Trophoblast cell (in vitro differentiated cells and primary cell): ENCODE data around the gene ANKS3.

Experiments
- DNase-seq, 2 donors: peaks; one replicate each; pipeline ENCODE4 v3.0.0-alpha.2; 2016
- H2AFZ ChIP-seq: 2 replicates; pipeline ENCODE4 v1.6.1; 2013; ENCODE audit warnings: low read length, moderate library complexity, mild to moderate bottlenecking; ENCODE audit not compliant: insufficient read depth, poor library complexity
- H2AK5ac ChIP-seq: 2 replicates; pipeline ENCODE4 v1.6.1; 2013; ENCODE audit warnings: mild to moderate bottlenecking, low read length
- H2BK120ac ChIP-seq: 2 replicates; pipeline ENCODE4 v1.6.1; 2013; ENCODE audit warnings: low read length, mild to moderate bottlenecking, moderate library complexity; ENCODE audit not compliant: insufficient read depth, poor library complexity
- H2BK12ac ChIP-seq: 2 replicates; pipeline ENCODE4 v1.6.1; 2013; ENCODE audit warnings: mild to moderate bottlenecking, low read length, moderate library complexity
- H2BK5ac ChIP-seq: 2 replicates; pipeline ENCODE4 v1.6.1; 2013; ENCODE audit warnings: low read length, low read depth, moderate library complexity, mild to moderate bottlenecking; ENCODE audit not compliant: poor library complexity
- H3K14ac ChIP-seq: 2 replicates; pipeline ENCODE4 v1.6.1; 2013; ENCODE audit warnings: mild to moderate bottlenecking, low read length
- H3K18ac ChIP-seq: 2 replicates; pipeline ENCODE4 v1.6.1; 2013; ENCODE audit warnings: mild to moderate bottlenecking, low read length
- H3K23ac ChIP-seq: 2 replicates; pipeline ENCODE4 v1.6.1; 2013; ENCODE audit warnings: low read length
- H3K27ac ChIP-seq: 2 replicates; pipeline ENCODE4 v1.5.1; 2013; ENCODE audit warnings: low read depth, mild to moderate bottlenecking, inconsistent platforms, low read length, moderate library complexity
- H3K27me3 ChIP-seq: 2 replicates; pipeline ENCODE4 v1.6.1; 2013; ENCODE audit warnings: inconsistent platforms, mild to moderate bottlenecking, low read length, moderate library complexity; ENCODE audit not compliant: insufficient read depth
- H3K36me3 ChIP-seq, 2 experiments: 1 replicate in 1 of 2; 2 replicates in 1 of 2; pipeline ENCODE4 v1.6.1; 2013; ENCODE audit warnings: low read length in 2 of 2, mild to moderate bottlenecking in 2 of 2, moderate library complexity in 1 of 2; ENCODE audit not compliant: insufficient read depth in 2 of 2, control insufficient read depth in 1 of 2
- H3K4ac ChIP-seq: 2 replicates; pipeline ENCODE4 v1.6.1; 2013; ENCODE audit warnings: low read depth, mild to moderate bottlenecking, low read length, moderate library complexity
- H3K4me1 ChIP-seq, 2 experiments: 1 replicate in 1 of 2; 2 replicates in 1 of 2; pipeline ENCODE4 v1.6.1; 2013; ENCODE audit warnings: low read length in 2 of 2, mild to moderate bottlenecking in 2 of 2, moderate library complexity in 1 of 2; ENCODE audit not compliant: insufficient read depth in 2 of 2, control insufficient read depth in 1 of 2
- H3K4me2 ChIP-seq: 2 replicates; pipeline ENCODE4 v1.6.1; 2013; ENCODE audit warnings: inconsistent platforms, mild to moderate bottlenecking, low read length, moderate library complexity
- H3K4me3 ChIP-seq: 2 replicates; pipeline ENCODE4 v1.5.1; 2013; ENCODE audit warnings: mild to moderate bottlenecking, low read depth, low read length, inconsistent platforms
- H3K79me1 ChIP-seq: one replicate; pipeline ENCODE4 v1.6.1; 2013; ENCODE audit warnings: low read length
- H3K79me2 ChIP-seq: 2 replicates; pipeline ENCODE4 v1.6.1; 2013; ENCODE audit warnings: low read length, mild to moderate bottlenecking; ENCODE audit not compliant: control insufficient read depth, insufficient read depth, poor library complexity
- H3K9ac ChIP-seq: 2 replicates; pipeline ENCODE4 v1.6.1; 2013; ENCODE audit warnings: mild to moderate bottlenecking, low read length
- H3K9me3 ChIP-seq: 2 replicates; pipeline ENCODE4 v1.6.1; 2013; ENCODE audit warnings: low read depth, mild to moderate bottlenecking, control low read depth, inconsistent platforms, low read length; ENCODE audit not compliant: insufficient read depth
- H4K12ac ChIP-seq: 2 replicates; pipeline ENCODE4 v1.6.1; 2013; ENCODE audit warnings: low read depth, mild to moderate bottlenecking, low read length, moderate library complexity
- H4K8ac ChIP-seq: 2 replicates; pipeline ENCODE4 v1.6.1; 2013; ENCODE audit warnings: low read depth, mild to moderate bottlenecking, low read length, moderate library complexity
- H4K91ac ChIP-seq: one replicate; pipeline ENCODE4 v1.6.1; 2013; ENCODE audit warnings: low read depth, mild to moderate bottlenecking, low read length, moderate library complexity
- WGBS: extraction: QIAGEN DNeasy Blood & Tissue Kit; methylation state at CpG from one replicate; pipeline ENCODE4 v1.1.7; 2013; ENCODE audit warnings: missing lambda C conversion rate; ENCODE audit not compliant: insufficient read length, insufficient coverage; ENCODE audit errors: extremely low coverage; 5-methylcytosine and 5-hydroxymethylcytosine counted together

ANKS3 gene

DNA sequence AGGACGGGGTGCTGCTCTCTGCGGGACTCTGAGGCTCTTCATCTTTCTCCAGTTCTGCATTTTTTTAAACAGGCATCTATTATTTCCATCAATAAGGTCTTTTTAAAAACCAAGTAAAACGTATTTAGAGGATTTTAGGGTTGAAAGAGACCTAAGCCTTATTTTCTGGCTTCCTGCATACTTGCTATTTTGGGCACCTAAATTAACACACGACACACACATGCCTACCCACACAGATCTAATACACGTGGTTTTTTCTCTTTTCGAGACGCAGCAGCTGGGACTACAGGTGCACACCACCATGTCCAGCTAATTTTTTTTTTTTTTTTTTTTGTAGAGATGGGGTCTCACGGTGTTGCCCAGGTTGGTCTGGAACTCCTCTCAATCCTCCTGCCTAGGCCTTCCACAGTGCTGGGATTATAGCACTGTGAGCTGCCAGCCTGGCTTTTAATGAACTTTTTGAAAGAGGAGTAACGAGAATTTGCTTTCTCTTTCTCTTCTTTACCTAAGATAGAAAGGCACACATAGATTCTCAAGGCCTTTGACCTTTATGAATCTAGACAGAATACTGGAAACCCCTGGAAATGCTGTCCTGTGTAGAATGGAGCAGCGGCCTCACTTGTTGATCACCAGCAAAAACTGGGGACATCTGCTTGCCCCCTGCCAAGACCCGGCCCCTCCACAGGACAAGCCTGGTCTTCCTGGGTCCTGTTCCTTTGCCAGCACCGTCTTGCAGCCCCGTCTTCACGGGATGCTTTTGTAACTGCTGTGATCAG is 14.0 kb upstream of the ANKS3 start:
- Histone ChIP-seq H2BK5ac (no peak overlapping the region), H3K23ac (no peak overlapping the region), H3K4ac (no peak overlapping the region), H4K12ac (no peak overlapping the region), H4K91ac (no peak overlapping the region), H2AFZ (no peak overlapping the region), H3K9me3 (peaks cover 2% of the 10 kb centered on the region), H3K4me1 (no peaks in the 10 kb centered on the region), H3K4me3 (no peak overlapping the region), H3K27me3 (no peaks in the 10 kb centered on the region), H3K14ac (no peak overlapping the region), H4K8ac (no peak overlapping the region), H3K18ac (no peak overlapping the region), H3K9ac (no peak overlapping the region), H2AK5ac (no peak overlapping the region), H3K79me1 (no peaks in the 10 kb centered on the region), H2BK120ac (no peak overlapping the region), H3K36me3 (peaks cover 29 to 37% of the 10 kb centered on the region in 2 experiments), H3K27ac (no peak overlapping the region), H3K4me2 (no peak overlapping the region), H2BK12ac (no peak overlapping the region), H3K79me2 (no peaks in the 10 kb centered on the region)
- no peak for DNase-seq
- no CpG with 5 or more reads among the region's 14 CpGs for WGBS

GRCh38 chr16:4746991-4747574 is 13.0 kb upstream of the ANKS3 start:
- H3K4me3 ChIP-seq: no peak overlapping the region
- no peak overlapping the region for H2BK12ac ChIP-seq
- H3K9me3 ChIP-seq: peaks cover 2% of the 10 kb centered on the region
- no peak overlapping the region for H3K18ac ChIP-seq
- no peak overlapping the region for H3K4ac ChIP-seq
- H4K12ac ChIP-seq: no peak overlapping the region
- no peak overlapping the region for H3K23ac ChIP-seq
- no peak overlapping the region for H3K4me2 ChIP-seq
- H3K36me3 ChIP-seq: peaks cover 19 to 27% of the 10 kb centered on the region in 2 experiments
- no peaks in the 10 kb centered on the region for H3K4me1 ChIP-seq
- no peak overlapping the region for H3K14ac ChIP-seq
- H2AFZ ChIP-seq: no peak overlapping the region
- H2AK5ac ChIP-seq: no peak overlapping the region
- no peaks in the 10 kb centered on the region for H3K79me2 ChIP-seq
- no peak overlapping the region for H3K27ac ChIP-seq
- H3K79me1 ChIP-seq: no peaks in the 10 kb centered on the region
- no peak overlapping the region for H2BK5ac ChIP-seq
- H4K8ac ChIP-seq: no peak overlapping the region
- no CpG with 5 or more reads among the region's 15 CpGs for WGBS
- no peak for DNase-seq
- H2BK120ac ChIP-seq: no peak overlapping the region
- H3K27me3 ChIP-seq: no peaks in the 10 kb centered on the region
- no peak overlapping the region for H3K9ac ChIP-seq
- H4K91ac ChIP-seq: no peak overlapping the region

GRCh38 chr16:4746215-4746614 is 12.1 kb upstream of the ANKS3 start:
- no CpG with 5 or more reads among the region's 8 CpGs for WGBS
- H2AFZ ChIP-seq: no peak overlapping the region

DNA sequence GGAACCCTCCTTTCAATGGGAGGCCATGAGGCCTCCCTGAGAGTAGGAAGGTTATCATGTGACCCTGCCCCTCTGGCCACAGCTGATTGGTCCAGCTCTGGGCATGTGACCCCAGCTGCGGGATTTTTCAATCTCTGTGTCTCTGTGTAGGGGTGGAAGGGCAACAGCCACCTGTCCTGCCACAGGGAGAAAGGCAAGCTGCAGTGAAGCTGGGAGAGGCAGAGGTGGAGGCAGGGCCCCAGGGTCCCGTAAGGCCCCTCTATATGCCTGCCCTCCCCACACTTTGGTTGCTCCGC is 11.2 kb upstream of the ANKS3 start:
- H2BK120ac ChIP-seq: no peak overlapping the region
- H2AFZ ChIP-seq: no peak overlapping the region
- peaks cover 5 to 13% of the 10 kb centered on the region in 2 experiments for H3K36me3 ChIP-seq
- H3K27me3 ChIP-seq: no peaks in the 10 kb centered on the region
- H3K27ac ChIP-seq: no peak overlapping the region
- no peak overlapping the region for H2AK5ac ChIP-seq
- H4K8ac ChIP-seq: peak overlapping the region; percentile 31
- H3K4me1 ChIP-seq: no peaks in the 10 kb centered on the region
- no peak overlapping the region for H3K4ac ChIP-seq
- no peak overlapping the region for H3K23ac ChIP-seq
- H4K91ac ChIP-seq: no peak overlapping the region
- H3K79me1 ChIP-seq: no peaks in the 10 kb centered on the region
- H4K12ac ChIP-seq: no peak overlapping the region
- DNase-seq: no peak
- no peak overlapping the region for H3K4me2 ChIP-seq
- H3K9ac ChIP-seq: no peak overlapping the region
- H3K9me3 ChIP-seq: no peaks in the 10 kb centered on the region
- no peaks in the 10 kb centered on the region for H3K79me2 ChIP-seq
- no peak overlapping the region for H3K4me3 ChIP-seq
- WGBS: no CpG with 5 or more reads among the region's 3 CpGs
- H3K18ac ChIP-seq: no peak overlapping the region
- H2BK5ac ChIP-seq: no peak overlapping the region
- H3K14ac ChIP-seq: no peak overlapping the region
- no peak overlapping the region for H2BK12ac ChIP-seq

More at GRCh38 chr16:4746215-4746614, 12.1 kb upstream of the ANKS3 start:
- H3K14ac ChIP-seq: no peak overlapping the region
- no peak overlapping the region for H3K18ac ChIP-seq
- no peaks in the 10 kb centered on the region for H3K27me3 ChIP-seq
- no peak overlapping the region for H2BK120ac ChIP-seq
- no peak for DNase-seq
- no peak overlapping the region for H3K23ac ChIP-seq
- no peaks in the 10 kb centered on the region for H3K4me1 ChIP-seq
- H2BK12ac ChIP-seq: no peak overlapping the region
- H3K9ac ChIP-seq: no peak overlapping the region
- no peak overlapping the region for H3K4me3 ChIP-seq
- no peak overlapping the region for H3K4me2 ChIP-seq
- no peak overlapping the region for H4K91ac ChIP-seq
- no peak overlapping the region for H3K4ac ChIP-seq
- no peak overlapping the region for H4K8ac ChIP-seq
- H2AK5ac ChIP-seq: no peak overlapping the region
- no peak overlapping the region for H4K12ac ChIP-seq
- H3K36me3 ChIP-seq: peaks cover 11 to 18% of the 10 kb centered on the region in 2 experiments
- no peaks in the 10 kb centered on the region for H3K79me2 ChIP-seq
- H3K27ac ChIP-seq: no peak overlapping the region
- no peaks in the 10 kb centered on the region for H3K9me3 ChIP-seq
- H3K79me1 ChIP-seq: no peaks in the 10 kb centered on the region
- no peak overlapping the region for H2BK5ac ChIP-seq
